SK-N-SH treated with all-trans-retinoic acid at 6 μM for 48 hours (cell line): ENCODE results near the gene PHF8.

Experiments
- ATAC-seq: fragments of 200-7000 bp; cut with Tn5 transposase; 3 replicates; pipeline ENCODE4 v1.9.1; 2020; ENCODE audit warnings: mild to moderate bottlenecking, moderate library complexity
- ARNTL ChIP-seq: fragments of 450-650 bp; formaldehyde crosslinking; IDR thresholded peaks from 2 replicates; pipeline ENCODE4 v1.5.0; 2020; ENCODE audit warnings: low read depth, mild to moderate bottlenecking, moderate library complexity, borderline replicate concordance
- BACH2 ChIP-seq: fragments of 250-450 bp; sonication (Bioruptor Pico); IDR thresholded peaks from 2 replicates; pipeline ENCODE4 v1.9.0; 2021; ENCODE audit warnings: mild to moderate bottlenecking, borderline replicate concordance
- CREB5 ChIP-seq: fragments of 250-450 bp; sonication (Bioruptor Pico); IDR thresholded peaks from 2 replicates; pipeline ENCODE4 v1.5.1; 2020; ENCODE audit warnings: low read depth, mild to moderate bottlenecking, moderate library complexity
- CSDC2 ChIP-seq: fragments of 250-450 bp; sonication (Bioruptor Pico); IDR thresholded peaks from 2 replicates; pipeline ENCODE4 v1.5.0; 2020; ENCODE audit warnings: mild to moderate bottlenecking, moderate library complexity
- CSRNP3 ChIP-seq: fragments of 250-450 bp; sonication (Bioruptor Pico); IDR thresholded peaks from 2 replicates; pipeline ENCODE4 v1.5.1; 2021; ENCODE audit warnings: mild to moderate bottlenecking, moderate library complexity
- GLIS3 ChIP-seq: fragments of 250-450 bp; sonication (Bioruptor Pico); IDR thresholded peaks from 2 replicates; pipeline ENCODE4 v1.5.0; 2020; ENCODE audit warnings: mild to moderate bottlenecking, moderate library complexity
- ISL1 ChIP-seq: fragments of 250-450 bp; sonication (Bioruptor Pico); IDR thresholded peaks from 2 replicates; pipeline ENCODE4 v2.1.2; 2022; ENCODE audit warnings: mild to moderate bottlenecking, moderate library complexity
- OSR1 ChIP-seq: fragments of 250-450 bp; sonication (Bioruptor Pico); IDR thresholded peaks from 2 replicates; pipeline ENCODE4 v1.8.0; 2022; ENCODE audit warnings: moderate library complexity, mild to moderate bottlenecking, inconsistent platforms
- PATZ1 ChIP-seq: fragments of 250-450 bp; sonication (Bioruptor Pico); IDR thresholded peaks from 2 replicates; pipeline ENCODE4 v1.8.0; 2020; ENCODE audit warnings: mild to moderate bottlenecking, moderate library complexity, borderline replicate concordance
- POU6F1 ChIP-seq: fragments of 250-450 bp; sonication (Bioruptor Pico); IDR thresholded peaks from 2 replicates; pipeline ENCODE4 v1.8.0; 2021; ENCODE audit warnings: low read depth, mild to moderate bottlenecking, moderate library complexity, borderline replicate concordance
- PPARA ChIP-seq: fragments of 250-450 bp; sonication (Bioruptor Pico); IDR thresholded peaks from 2 replicates; pipeline ENCODE4 v1.5.0; 2020; ENCODE audit warnings: mild to moderate bottlenecking, borderline replicate concordance
- RARB ChIP-seq: fragments of 250-450 bp; sonication (Bioruptor Pico); IDR thresholded peaks from 2 replicates; pipeline ENCODE4 v1.8.0; 2021; ENCODE audit warnings: mild to moderate bottlenecking, moderate library complexity
- SNAI2 ChIP-seq: fragments of 250-450 bp; sonication (Bioruptor Pico); IDR thresholded peaks from 2 replicates; pipeline ENCODE4 v1.5.0; 2020; ENCODE audit warnings: mild to moderate bottlenecking, moderate library complexity
- TCF4 ChIP-seq: fragments of 250-450 bp; sonication (Bioruptor Pico); IDR thresholded peaks from 2 replicates; pipeline ENCODE4 v1.8.0; 2021; ENCODE audit warnings: mild to moderate bottlenecking, moderate library complexity, borderline replicate concordance
- TOX ChIP-seq: fragments of 250-450 bp; sonication (Bioruptor Pico); IDR thresholded peaks from 2 replicates; pipeline ENCODE4 v1.8.0; 2021; ENCODE audit warnings: mild to moderate bottlenecking, moderate library complexity, borderline replicate concordance
- TSHZ2 ChIP-seq: fragments of 250-450 bp; sonication (Bioruptor Pico); IDR thresholded peaks from 2 replicates; pipeline ENCODE4 v1.5.0; 2020; ENCODE audit warnings: mild to moderate bottlenecking, moderate library complexity
- ZC3H10 ChIP-seq: fragments of 250-450 bp; sonication (Bioruptor Pico); IDR thresholded peaks from 2 replicates; pipeline ENCODE4 v1.5.1; 2021; ENCODE audit warnings: mild to moderate bottlenecking, moderate library complexity
- ZFP3 ChIP-seq: fragments of 250-450 bp; sonication (Bioruptor Pico); IDR thresholded peaks from 2 replicates; pipeline ENCODE4 v1.5.0; 2020; ENCODE audit warnings: mild to moderate bottlenecking, moderate library complexity
- ZFP30 ChIP-seq: fragments of 450-650 bp; formaldehyde crosslinking; IDR thresholded peaks from 2 replicates; pipeline ENCODE4 v1.5.0; 2022; ENCODE audit warnings: mild to moderate bottlenecking, moderate library complexity
- ZNF565 ChIP-seq: fragments of 450-650 bp; formaldehyde crosslinking; conservative IDR thresholded peaks from 2 replicates; pipeline ENCODE4 v1.5.0; 2020; ENCODE audit warnings: low read depth, mild to moderate bottlenecking, moderate library complexity
- ZNF70 ChIP-seq: fragments of 450-650 bp; formaldehyde crosslinking; IDR thresholded peaks from 2 replicates; pipeline ENCODE4 v1.5.0; 2020; ENCODE audit warnings: mild to moderate bottlenecking, moderate library complexity
- ZNF8 ChIP-seq: fragments of 450-650 bp; formaldehyde crosslinking; IDR thresholded peaks from 2 replicates; pipeline ENCODE4 v1.5.0; 2020; ENCODE audit warnings: mild to moderate bottlenecking, moderate library complexity

The PHF8 gene

GRCh38 chrX:54049801-54050200, 5.5 kb upstream of the PHF8 start:
- no peak for ATAC-seq
- TF ChIP-seq ZFP30 (CRISPR knock-in tag) (no peak), ZNF8 (CRISPR knock-in tag) (no peak), ARNTL (CRISPR knock-in tag) (no peak), PPARA (no peak)

- no peak for ATAC-seq
- TF ChIP-seq RARB (CRISPR knock-in tag) (no peak), OSR1 (CRISPR knock-in tag) (no peak), CSDC2 (CRISPR knock-in tag) (no peak), ISL1 (no peak), ZFP30 (CRISPR knock-in tag) (no peak), CREB5 (CRISPR knock-in tag) (no peak), TSHZ2 (CRISPR knock-in tag) (no peak), ZNF565 (CRISPR knock-in tag) (no peak), TCF4 (CRISPR knock-in tag) (no peak), TOX (CRISPR knock-in tag) (no peak), PPARA (no peak), SNAI2 (CRISPR knock-in tag) (no peak), PATZ1 (CRISPR knock-in tag) (no peak), ZC3H10 (CRISPR knock-in tag) (no peak), ZFP3 (CRISPR knock-in tag) (no peak), CSRNP3 (CRISPR knock-in tag) (no peak), ZNF70 (no peak), POU6F1 (no peak), ZNF8 (CRISPR knock-in tag) (no peak), ARNTL (CRISPR knock-in tag) (no peak)
Measured at GRCh38 chrX:54048412-54048811, 4.1 kb upstream of the PHF8 start.

GRCh38 chrX:54045563-54046228, 1.4 kb upstream of the PHF8 start:
- no peak for ATAC-seq
- TF ChIP-seq CSDC2 (CRISPR knock-in tag) = no peak
- no peak for TF ChIP-seq BACH2 (CRISPR knock-in tag)
- TF ChIP-seq TCF4 (CRISPR knock-in tag) = no peak
- no peak for TF ChIP-seq ZFP3 (CRISPR knock-in tag)
- TF ChIP-seq ZNF8 (CRISPR knock-in tag) = no peak
- TF ChIP-seq TSHZ2 (CRISPR knock-in tag) = no peak
- TF ChIP-seq CSRNP3 (CRISPR knock-in tag) = no peak
- TF ChIP-seq ZC3H10 (CRISPR knock-in tag) = no peak
- no peak for TF ChIP-seq TOX (CRISPR knock-in tag)
- TF ChIP-seq GLIS3 = no peak
- TF ChIP-seq POU6F1 = no peak
